ENCODE measurements around the gene WNT11.

- TF ChIP-seq CTCF (IDR thresholded peaks at IDR 0.05) (no peak), POLR2A (IDR thresholded peaks at IDR 0.05) (no peak)
These were observed 9.0 kb downstream of the WNT11 start for GRCh38 chr11:76197332-76197731.
